HG02938 (cell line): ENCODE results near the gene IMPG2.

Experiments
- ATAC-seq: cut with Tn5 transposase; IDR thresholded peaks from one replicate; pipeline ENCODE4 v1.9.1; 2021; ENCODE audit warnings: mild to moderate bottlenecking, moderate library complexity; ENCODE audit not compliant: unreplicated experiment

The IMPG2 gene

GRCh38 chr3:101278727-101279126 is 41.6 kb downstream of the IMPG2 start:
- no peak for ATAC-seq

DNA sequence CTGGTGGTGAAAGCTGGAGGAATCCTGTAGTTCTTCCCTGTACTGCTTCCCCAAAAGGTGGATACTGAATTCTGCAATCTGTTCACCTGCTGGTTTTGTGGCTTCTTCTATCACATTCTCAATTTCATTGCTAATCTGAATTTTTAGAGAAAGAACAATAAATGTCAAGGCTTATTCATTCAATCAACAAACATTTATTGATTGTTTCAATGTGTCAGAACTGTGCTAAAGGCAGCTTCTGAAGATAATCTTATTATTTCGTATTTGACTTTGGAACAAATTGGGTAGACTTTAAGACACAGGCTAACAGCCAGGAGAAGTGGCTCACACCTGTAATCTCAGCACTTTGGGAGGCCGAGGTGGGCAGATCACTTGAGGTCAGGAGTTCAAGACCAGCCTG is 46.8 kb downstream of the IMPG2 start:
- ATAC-seq: no peak

DNA sequence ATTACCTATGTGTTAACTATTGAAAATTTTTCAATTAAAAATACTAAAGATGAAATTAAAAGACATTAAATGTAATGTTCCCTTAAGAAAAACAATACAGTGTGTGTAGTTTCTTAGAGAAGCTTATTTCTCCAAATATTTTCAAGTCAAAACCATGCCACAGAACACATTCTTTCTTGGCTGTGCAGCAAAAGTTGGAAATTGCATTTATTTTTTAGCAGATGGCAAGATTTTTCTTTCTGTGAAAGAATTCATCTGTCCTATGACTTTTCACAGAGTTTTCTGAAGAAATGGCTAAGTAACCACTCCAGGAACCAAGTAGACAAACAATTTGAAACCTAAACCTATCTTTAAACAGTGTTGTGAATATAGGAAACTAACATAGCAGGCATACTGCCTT is 47.2 kb downstream of the IMPG2 start:
- no peak for ATAC-seq

- ATAC-seq: no peak
Observed at GRCh38 chr3:101271728-101272127, 48.6 kb downstream of the IMPG2 start.

DNA sequence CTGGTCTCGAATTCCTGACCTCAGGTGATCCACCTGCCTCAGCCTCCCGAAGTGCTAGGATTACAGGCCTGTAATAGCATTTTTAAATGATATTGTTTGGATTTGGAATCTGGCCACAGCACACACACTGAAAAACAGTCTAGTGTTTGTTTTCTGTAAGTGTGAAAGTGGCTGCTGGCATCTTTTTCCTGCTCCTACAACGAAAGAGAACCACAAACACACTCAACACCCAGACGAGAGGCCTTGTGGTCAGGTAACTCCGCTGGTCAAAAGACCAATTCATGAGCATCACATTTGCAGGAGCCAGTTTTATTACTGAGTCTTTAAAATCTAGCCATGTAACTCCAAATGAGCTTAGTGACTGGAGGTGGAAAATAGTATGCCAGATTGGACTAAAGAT is 50.2 kb downstream of the IMPG2 start:
- no peak for ATAC-seq

DNA sequence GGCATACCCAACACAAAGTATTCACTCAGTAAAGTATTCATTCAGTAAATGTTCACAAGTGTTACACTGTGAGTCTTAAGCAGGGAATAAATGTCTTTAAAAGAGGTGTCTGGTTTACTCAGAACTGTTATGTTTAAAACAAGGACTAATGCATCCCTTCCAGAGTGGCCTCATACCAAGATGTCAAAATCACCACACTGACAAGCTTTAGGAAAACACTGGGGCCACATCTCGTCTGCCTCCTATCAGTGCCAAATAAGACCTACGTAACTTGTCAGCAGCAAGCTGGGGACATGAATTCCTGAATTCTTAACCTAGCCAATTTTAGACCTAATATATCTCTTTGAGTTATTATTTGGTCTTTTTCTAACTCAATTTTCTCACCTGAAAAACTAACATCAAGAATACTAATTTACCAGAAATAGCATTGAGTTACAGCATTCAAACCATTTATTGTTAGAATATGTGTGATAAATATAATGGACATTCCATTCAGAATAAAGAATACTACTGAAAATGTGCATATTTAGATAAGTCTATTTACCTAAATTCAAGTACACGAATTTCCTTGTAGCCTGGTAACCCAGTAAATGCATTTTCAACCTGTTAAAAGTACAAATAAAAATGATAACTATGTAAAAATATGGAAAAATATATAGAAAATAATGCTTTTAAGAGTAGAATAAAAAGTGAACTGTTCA is 51.3 kb downstream of the IMPG2 start:
- ATAC-seq: no peak

- ATAC-seq: no peak
Observed at GRCh38 chr3:101268141-101268540, 52.2 kb downstream of the IMPG2 start.

DNA sequence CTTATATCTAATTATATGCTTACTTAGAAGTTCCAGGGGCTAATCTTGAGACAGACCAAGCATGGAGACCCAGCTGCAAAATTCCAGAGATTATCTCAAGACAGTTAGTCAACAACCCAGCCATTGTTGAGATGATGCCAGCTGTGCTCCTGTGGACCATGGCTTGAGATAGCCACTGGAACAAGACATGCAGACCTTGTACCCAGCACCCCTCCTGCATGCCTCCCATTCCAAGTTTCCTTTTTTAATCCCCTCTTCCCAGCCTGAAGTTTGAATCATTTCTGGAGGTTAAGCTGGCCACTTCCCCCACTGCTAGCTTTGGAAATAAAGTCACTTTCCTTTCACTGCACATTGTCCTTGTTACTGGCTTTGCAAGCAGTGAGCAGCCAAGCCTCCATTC is 53.8 kb downstream of the IMPG2 start:
- no peak for ATAC-seq

- ATAC-seq: no peak
Observed at GRCh38 chr3:101266071-101266470, 54.3 kb downstream of the IMPG2 start.

GRCh38 chr3:101262393-101263240 is 57.8 kb downstream of the IMPG2 start:
- no peak for ATAC-seq

DNA sequence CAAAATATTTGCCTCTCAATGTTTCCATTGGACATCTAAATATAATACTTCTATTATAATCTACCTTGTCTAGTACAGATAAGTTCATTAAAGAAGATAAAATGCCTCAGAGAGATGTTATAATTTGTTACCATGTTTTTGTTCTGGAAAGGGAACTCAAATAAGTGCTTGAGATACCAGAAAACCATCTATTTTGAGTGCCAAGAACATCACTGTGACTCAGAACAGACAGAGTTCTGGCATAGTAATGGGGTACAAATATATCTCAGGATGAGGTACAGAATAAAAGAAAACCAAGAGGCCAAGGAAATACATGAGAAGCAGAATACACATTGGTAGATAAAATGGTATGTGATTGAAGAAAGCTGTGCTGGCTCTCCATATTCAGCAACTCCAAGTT is 58.9 kb downstream of the IMPG2 start:
- ATAC-seq: no peak

DNA sequence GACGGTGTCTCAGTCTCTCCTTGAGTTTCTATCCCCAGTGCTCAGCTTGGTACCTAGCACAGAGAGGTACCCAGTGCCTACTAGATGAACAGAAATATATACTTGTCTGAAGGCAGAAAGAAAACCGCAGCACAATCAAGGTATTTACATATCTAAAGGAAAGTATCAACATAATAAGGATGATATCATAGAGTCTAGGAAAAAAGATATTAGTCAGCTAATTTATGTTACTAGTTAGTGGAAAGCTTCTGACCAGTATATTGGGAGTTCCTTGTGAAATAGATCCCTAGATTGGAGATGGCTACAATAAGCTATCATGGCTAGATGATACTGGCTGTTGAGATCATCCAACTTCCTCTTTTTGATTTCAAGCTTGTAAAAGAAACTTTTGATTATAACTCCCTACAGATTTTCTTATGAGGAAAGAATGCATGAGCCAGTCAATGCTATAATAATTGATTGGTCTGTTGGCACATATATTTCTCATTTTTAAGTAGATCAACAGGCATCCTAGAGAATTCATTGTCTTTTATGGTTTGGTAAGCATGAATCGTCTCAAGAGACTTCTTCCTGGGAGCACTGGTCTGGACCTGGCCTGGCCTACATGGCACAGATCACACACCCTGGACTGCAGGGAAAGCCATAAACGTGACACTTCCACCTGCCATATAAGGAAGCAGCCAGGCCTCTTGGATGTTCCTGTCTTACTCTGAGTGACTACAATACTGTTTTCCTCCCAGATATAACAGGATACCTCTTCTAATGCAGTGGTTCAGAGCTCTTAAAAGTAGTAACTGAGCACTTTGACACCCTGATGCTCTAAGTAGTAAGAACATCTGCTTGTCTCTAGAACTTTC is 60.7 kb downstream of the IMPG2 start:
- ATAC-seq: no peak

DNA sequence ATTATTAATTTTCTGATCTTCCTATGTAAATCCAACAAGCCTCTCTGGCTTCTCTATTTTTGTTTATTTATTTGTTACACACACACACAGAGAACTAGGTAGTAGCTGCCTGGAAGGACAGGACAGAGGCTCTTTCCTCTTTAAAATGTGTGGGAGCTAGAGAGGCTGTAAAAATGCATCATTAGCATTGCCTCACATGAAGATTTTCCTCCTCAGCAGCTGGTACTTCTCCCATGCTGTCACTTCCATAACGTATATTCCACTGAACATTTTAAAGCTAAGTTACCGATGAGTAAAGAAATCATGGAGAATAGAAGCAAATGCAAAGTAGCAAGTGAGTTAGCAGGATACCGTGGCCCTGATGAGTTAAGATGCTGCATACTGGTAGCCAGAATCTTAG is 63.9 kb downstream of the IMPG2 start:
- no peak for ATAC-seq

- ATAC-seq: no peak
Observed at GRCh38 chr3:101255441-101255840, 64.9 kb downstream of the IMPG2 start.

- no peak for ATAC-seq
Observed at GRCh38 chr3:101253396-101253795, 67.0 kb downstream of the IMPG2 start.

DNA sequence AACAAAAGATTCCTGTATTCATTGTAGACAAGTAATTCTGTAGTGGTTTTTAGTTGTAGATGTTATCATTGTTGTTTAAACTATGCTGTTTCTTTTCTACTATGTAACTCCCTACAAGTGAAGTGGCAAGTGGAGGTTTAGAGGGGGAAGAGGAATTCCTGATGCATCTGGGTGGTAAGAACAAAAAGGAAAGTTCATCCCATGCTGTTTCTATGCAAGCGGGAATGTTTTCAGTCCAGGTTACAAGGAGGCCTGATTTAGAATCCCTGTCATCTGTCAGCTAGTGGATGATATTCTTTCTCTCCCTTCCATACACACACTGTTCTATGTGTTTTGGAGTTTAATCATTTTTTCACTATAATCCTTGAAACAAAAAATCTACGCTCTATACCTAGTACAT is 67.4 kb downstream of the IMPG2 start:
- ATAC-seq: no peak

GRCh38 chr3:101252307-101252706 is 68.1 kb downstream of the IMPG2 start:
- ATAC-seq: no peak

DNA sequence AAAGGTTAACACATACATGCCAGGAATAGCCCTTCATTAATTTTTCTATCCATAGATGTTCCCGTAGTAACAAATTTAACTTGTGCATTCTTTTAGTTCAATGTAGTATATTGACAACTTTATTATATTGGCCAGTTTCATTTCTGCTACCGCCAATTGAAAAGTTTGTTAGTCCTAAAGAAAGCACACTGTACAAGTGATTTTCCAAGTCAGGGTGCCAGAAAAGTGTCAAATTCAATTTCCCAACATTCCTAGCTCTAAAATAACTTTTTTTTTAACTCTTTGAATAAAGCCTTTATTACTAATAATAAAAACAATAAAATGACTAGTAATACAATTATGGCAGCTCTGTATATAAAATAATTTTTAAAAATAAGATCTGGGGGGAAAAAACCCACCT is 68.9 kb downstream of the IMPG2 start:
- ATAC-seq: no peak

- no peak for ATAC-seq
Observed at GRCh38 chr3:101249522-101249921, 70.9 kb downstream of the IMPG2 start.

DNA sequence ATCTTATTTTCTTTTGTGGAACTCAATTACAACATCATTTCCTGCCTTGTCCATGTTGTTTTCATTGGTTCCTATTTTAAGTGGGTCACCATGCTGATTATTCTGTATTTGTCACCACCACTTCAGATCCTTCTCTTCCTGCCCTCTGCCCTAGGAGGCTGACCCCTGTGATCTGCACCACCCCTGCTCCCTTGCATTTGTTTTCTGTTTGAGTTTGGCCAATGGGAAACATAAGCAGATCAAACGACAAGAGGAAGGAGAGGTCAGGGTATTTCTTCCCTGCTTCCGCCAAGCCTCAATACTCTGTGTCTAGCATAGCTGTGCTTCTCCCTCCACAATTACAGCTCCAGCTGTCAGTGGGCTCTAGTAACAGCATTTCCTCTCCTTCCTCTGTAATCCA is 71.6 kb downstream of the IMPG2 start:
- no peak for ATAC-seq

GRCh38 chr3:101244212-101244575 is 76.2 kb downstream of the IMPG2 start:
- ATAC-seq: no peak
